ENCODE data around the gene BICD1. TPM values are rescaled to one million over a fixed set of nuclear protein-coding genes. Genes with fewer than 3 reads are reported as not detected.

Gene BICD1
- total and polyA plus RNA-seq, 2 of the 13 experiments (the other 11 are each of a cell fraction or from before 2014, with no cell fraction given): 4.5 to 5.2 TPM

GRCh38 chr12:32395026-32395425 is 288.4 kb downstream of the BICD1 start:
- no peak for DNase-seq (ENCODE audit: low spot score)

DNA sequence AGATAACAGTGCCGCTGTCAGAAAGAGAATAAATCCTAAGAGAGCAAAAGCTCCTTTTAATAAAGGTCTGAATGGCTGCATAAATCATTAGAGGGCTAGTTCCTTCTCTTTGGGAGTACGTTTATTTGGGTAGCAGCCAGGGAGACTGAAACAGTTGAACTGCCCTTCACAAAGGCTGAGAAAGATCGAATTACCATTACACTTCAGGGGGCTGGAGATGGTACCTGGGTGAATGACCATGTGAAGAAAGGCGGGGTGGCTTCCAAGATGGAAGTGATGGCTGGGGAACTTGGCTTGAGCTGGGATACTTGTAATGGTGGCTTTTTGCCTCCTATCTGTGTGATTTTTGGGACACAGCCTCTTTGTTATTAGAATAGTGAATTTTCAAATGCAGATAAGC is 291.0 kb downstream of the BICD1 start:
- peaks cover 0 to 8% of the 10 kb centered on the region in 2 experiments; a peak in 1 of 5 replicates for H3K27me3 ChIP-seq (ENCODE audit: control insufficient read depth in 1 of 2, insufficient read depth in 2 of 2, low read length in 2 of 2)
- 67% methylated on average over 4 of the region's 4 CpGs for WGBS (ENCODE audit: low lambda C conversion rate)
- FAIRE-seq (no peak), ATAC-seq (no peak), DNase-seq (ENCODE audit: low spot score) (no peak)
- no peaks in the 10 kb centered on the region for H3K9me3 ChIP-seq (ENCODE audit: low read length)
- H3K9ac ChIP-seq (ENCODE audit: insufficient read depth, low read depth, low read length): no peak overlapping the region
- ChIA-PET CTCF (ENCODE audit: low intra/inter-chr PET ratio, low total read pairs) (no interaction called here), POLR2A (no interaction called here)
- H3K27ac ChIP-seq (ENCODE audit: extremely low read length, insufficient read depth, low read length): no peak overlapping the region
- no peak overlapping the region for H3K4me3 ChIP-seq (replicated peaks in 1 of 3; ENCODE audit: insufficient read depth in 1 of 3, low read depth in 2 of 3, low read length in 3 of 3)
- H3K4me1 ChIP-seq (ENCODE audit: insufficient read depth, low read length): peaks cover 23% of the 10 kb centered on the region
- no peaks in the 10 kb centered on the region for H3K79me2 ChIP-seq (ENCODE audit: insufficient read depth, low read length)
- no peak overlapping the region for H2AFZ ChIP-seq (ENCODE audit: low read length)
- H3K4me2 ChIP-seq (ENCODE audit: low read depth, low read length): no peak overlapping the region
- no peaks in the 10 kb centered on the region for H3K36me3 ChIP-seq (replicated peaks in 1 of 2; ENCODE audit: control insufficient read depth in 1 of 2, insufficient read depth in 2 of 2, low read length in 2 of 2)
- no peaks in the 10 kb centered on the region for H4K20me1 ChIP-seq (ENCODE audit: insufficient read depth, low read length)
- in situ Hi-C loops (cut with HindIII; ENCODE audit: extremely low pct_ligation_motif_present, low pct_unique_long_range_greater_than_20kb) (no loop called here), intact Hi-C loops (cut with micrococcal nuclease; ENCODE audit: unreplicated experiment) (loop anchor here (10.0 kb wide), 1 partner anchor 277 kb away; the partner anchor contains the start of gene DNM1L)
- BruUV-seq (replicated peaks): no TSS peak
- no peak for TF ChIP-seq NFE2L1 (CRISPR knock-in tag; IDR thresholded peaks at IDR 0.05; ENCODE audit: borderline replicate concordance)
- TF ChIP-seq ARID3A (IDR thresholded peaks at IDR 0.05; ENCODE audit: low read depth, low read length): no peak
- TF ChIP-seq SAFB2 (CRISPR knock-in tag; IDR thresholded peaks at IDR 0.05; ENCODE audit: borderline replicate concordance, low read depth): no peak
- no peak for TF ChIP-seq MAFF (IDR thresholded peaks at IDR 0.05; ENCODE audit: low read depth, low read length)
- TF ChIP-seq ZNF205 (CRISPR knock-in tag; IDR thresholded peaks at IDR 0.05): no peak
- no peak for TF ChIP-seq RNF219 (CRISPR knock-in tag; IDR thresholded peaks at IDR 0.05)
- TF ChIP-seq EEA1 (CRISPR knock-in tag; IDR thresholded peaks at IDR 0.05; ENCODE audit: borderline replicate concordance): no peak
- TF ChIP-seq, protein P1, sequence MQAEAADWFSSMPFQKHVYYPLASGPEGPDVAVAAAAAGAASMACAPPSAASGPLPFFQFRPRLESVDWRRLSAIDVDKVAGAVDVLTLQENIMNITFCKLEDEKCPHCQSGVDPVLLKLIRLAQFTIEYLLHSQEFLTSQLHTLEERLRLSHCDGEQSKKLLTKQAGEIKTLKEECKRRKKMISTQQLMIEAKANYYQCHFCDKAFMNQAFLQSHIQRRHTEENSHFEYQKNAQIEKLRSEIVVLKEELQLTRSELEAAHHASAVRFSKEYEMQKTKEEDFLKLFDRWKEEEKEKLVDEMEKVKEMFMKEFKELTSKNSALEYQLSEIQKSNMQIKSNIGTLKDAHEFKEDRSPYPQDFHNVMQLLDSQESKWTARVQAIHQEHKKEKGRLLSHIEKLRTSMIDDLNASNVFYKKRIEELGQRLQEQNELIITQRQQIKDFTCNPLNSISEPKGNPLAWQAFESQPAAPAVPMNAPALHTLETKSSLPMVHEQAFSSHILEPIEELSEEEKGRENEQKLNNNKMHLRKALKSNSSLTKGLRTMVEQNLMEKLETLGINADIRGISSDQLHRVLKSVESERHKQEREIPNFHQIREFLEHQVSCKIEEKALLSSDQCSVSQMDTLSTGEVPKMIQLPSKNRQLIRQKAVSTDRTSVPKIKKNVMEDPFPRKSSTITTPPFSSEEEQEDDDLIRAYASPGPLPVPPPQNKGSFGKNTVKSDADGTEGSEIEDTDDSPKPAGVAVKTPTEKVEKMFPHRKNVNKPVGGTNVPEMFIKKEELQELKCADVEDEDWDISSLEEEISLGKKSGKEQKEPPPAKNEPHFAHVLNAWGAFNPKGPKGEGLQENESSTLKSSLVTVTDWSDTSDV (CRISPR knock-in tag; IDR thresholded peaks at IDR 0.05): no peak
- TF ChIP-seq MAX (IDR thresholded peaks at IDR 0.05): no peak
- TF ChIP-seq KLF13 (CRISPR knock-in tag; IDR thresholded peaks at IDR 0.05): no peak

More at GRCh38 chr12:32395026-32395425, 288.4 kb downstream of the BICD1 start:
- in situ Hi-C loops (cut with HindIII; ENCODE audit: extremely low pct_ligation_motif_present, low pct_unique_long_range_greater_than_20kb): no loop called here
- POLR2A ChIA-PET: no interaction called here
- H4K20me1 ChIP-seq (ENCODE audit: insufficient read depth, low read length): no peaks in the 10 kb centered on the region
- H3K4me3 ChIP-seq (replicated peaks in 1 of 3; ENCODE audit: insufficient read depth in 1 of 3, low read depth in 2 of 3, low read length in 3 of 3): no peak overlapping the region
- BruUV-seq (replicated peaks): no TSS peak
- H3K36me3 ChIP-seq (replicated peaks in 1 of 2; ENCODE audit: control insufficient read depth in 1 of 2, insufficient read depth in 2 of 2, low read length in 2 of 2): no peaks in the 10 kb centered on the region
- H2AFZ ChIP-seq (ENCODE audit: low read length): no peak overlapping the region
- H3K79me2 ChIP-seq (ENCODE audit: insufficient read depth, low read length): no peaks in the 10 kb centered on the region
- CTCF ChIA-PET (ENCODE audit: low intra/inter-chr PET ratio, low total read pairs): no interaction called here
- no peak overlapping the region for H3K9ac ChIP-seq (ENCODE audit: insufficient read depth, low read depth, low read length)
- no peak overlapping the region for H3K4me2 ChIP-seq (ENCODE audit: low read depth, low read length)
- no peak for FAIRE-seq
- no peak for ATAC-seq
- peaks cover 10% of the 10 kb centered on the region for H3K4me1 ChIP-seq (ENCODE audit: insufficient read depth, low read length)
- no peak overlapping the region for H3K27ac ChIP-seq (ENCODE audit: extremely low read length, insufficient read depth, low read length)
- intact Hi-C loops (cut with micrococcal nuclease; ENCODE audit: unreplicated experiment): loop anchor here (10.0 kb wide), 1 partner anchor 280 kb away; the partner anchor contains the start of gene DNM1L
- TF ChIP-seq ZNF260 (CRISPR knock-in tag; IDR thresholded peaks at IDR 0.05; ENCODE audit: borderline replicate concordance, low read depth) (no peak), CBFB (CRISPR knock-in tag; IDR thresholded peaks at IDR 0.05) (no peak), ZNF841 (CRISPR knock-in tag; IDR thresholded peaks at IDR 0.05; ENCODE audit: borderline replicate concordance) (no peak), ZNF460 (CRISPR knock-in tag; IDR thresholded peaks at IDR 0.05; ENCODE audit: borderline replicate concordance) (no peak)
- no peaks in the 10 kb centered on the region for H3K9me3 ChIP-seq (ENCODE audit: low read length)
- H3K27me3 ChIP-seq (ENCODE audit: control insufficient read depth in 1 of 2, insufficient read depth in 2 of 2, low read length in 2 of 2): peaks cover 0 to 8% of the 10 kb centered on the region in 2 experiments; a peak in 1 of 5 replicates

Data from HepG2 (cell line).